Activated naive CD8-positive, alpha-beta T cell (primary cell): ENCODE data around the gene SNX27.
A peak's percentile ranks its signal among the peaks of the same experiment; 100 is the strongest.
"Not testable (repeated sequence)": the region's sequence is repeated elsewhere in the genome, so short reads cannot be mapped to it uniquely, and the experiment has no call there.

Experiments used
- H3K27ac Mint-ChIP-seq: one replicate; pipeline ENCODE4 v1.8.0; 2021; ENCODE audit warnings: mixed read lengths
- H3K27me3 Mint-ChIP-seq: one replicate; pipeline ENCODE4 v1.8.0; 2021; ENCODE audit warnings: mixed read lengths
- H3K36me3 Mint-ChIP-seq: one replicate; pipeline ENCODE4 v1.8.0; 2021; ENCODE audit warnings: mixed read lengths
- H3K4me1 Mint-ChIP-seq: one replicate; pipeline ENCODE4 v1.8.0; 2021; ENCODE audit warnings: low read depth, mixed read lengths
- H3K4me3 Mint-ChIP-seq: one replicate; pipeline ENCODE4 v1.8.0; 2021; ENCODE audit warnings: mild to moderate bottlenecking, mixed read lengths
- H3K9me3 Mint-ChIP-seq: one replicate; pipeline ENCODE4 v1.8.0; 2021; ENCODE audit warnings: low read depth, mixed read lengths

Gene SNX27

DNA sequence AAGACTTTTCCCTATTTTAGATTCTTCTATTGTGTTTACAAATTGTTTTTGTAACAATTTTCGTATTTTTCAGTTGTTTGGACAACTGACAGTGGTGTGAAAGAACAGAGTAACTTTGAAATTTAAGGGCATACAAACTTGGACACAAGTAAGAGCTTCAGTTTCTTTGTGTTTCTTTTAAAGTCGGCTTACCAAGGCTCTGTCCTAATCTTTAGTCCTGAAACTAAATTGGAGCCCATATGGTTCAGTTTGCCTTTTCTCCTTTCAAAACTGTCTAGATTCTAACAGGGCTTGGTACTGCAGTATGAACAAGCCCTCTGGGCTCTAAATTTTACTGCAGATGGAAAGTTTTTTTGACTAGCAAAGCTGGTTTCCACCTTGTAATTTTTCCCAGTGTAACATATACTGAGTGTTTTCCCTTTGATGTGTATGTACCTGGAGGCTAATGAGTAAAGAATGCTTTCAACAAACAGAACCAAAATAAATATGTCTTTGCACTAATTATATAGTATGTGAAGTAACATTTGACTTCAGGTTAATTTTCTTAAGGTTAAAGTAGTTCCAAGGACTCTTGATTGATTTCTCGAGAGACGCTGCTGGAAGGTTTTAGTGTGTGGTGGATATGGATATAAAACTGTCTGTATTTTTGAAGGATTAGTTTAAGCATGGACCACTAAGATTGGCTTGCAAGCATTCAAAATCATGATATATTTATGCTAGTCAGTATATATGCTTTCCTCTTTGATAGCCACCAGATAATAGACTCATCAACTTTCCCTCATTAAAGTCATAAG is 4.1 kb downstream of the SNX27 start:
- peak overlapping the region; percentile 3 for H3K4me3 Mint-ChIP-seq
- peaks cover 59% of the 10 kb centered on the region for H3K4me1 Mint-ChIP-seq
- no peaks in the 10 kb centered on the region for H3K9me3 Mint-ChIP-seq
- no peaks in the 10 kb centered on the region for H3K36me3 Mint-ChIP-seq
- H3K27me3 Mint-ChIP-seq, result no peaks in the 10 kb centered on the region
- H3K27ac Mint-ChIP-seq, result peak overlapping the region; percentile 51

DNA sequence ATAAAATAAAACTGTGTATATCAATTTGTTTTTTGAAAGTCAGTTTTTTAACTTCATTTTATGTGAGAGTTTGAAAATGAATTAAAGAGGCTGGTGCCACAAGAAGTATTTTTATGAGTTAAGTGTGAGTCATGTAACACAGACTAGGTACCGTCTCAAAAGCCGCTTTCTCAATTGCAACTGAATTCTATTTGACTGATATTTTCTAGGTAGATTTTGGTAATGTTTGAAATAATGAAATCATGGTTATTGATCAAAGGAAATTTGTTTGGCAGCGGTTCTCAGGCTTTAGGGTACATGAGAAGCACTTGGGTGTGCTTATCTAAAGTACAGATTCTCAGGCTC is 4.6 kb downstream of the SNX27 start:
- Mint-ChIP-seq H3K9me3 (no peaks in the 10 kb centered on the region), H3K4me1 (peaks cover 62% of the 10 kb centered on the region), H3K36me3 (no peaks in the 10 kb centered on the region), H3K27ac (peak overlapping the region; percentile 64), H3K27me3 (no peaks in the 10 kb centered on the region), H3K4me3 (no peak overlapping the region)

DNA sequence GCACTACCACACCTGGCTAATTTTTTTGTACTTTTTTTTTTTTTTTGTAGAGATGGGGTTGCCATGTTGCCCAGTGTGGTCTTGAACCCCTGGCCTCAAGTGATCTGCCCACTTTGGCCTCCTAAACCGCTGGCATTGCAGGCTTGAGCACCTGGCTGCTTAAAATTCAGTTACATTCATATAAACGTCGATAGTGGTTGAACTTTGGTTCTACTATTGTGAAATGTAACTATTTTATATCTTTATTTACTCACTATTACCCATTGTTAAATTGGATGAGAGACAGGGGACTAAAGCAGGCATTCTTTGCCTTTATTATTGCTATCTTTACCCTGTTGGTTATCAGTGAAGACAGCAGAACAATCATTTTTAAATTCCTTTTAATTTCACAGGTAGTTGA is 6.2 kb downstream of the SNX27 start:
- no peaks in the 10 kb centered on the region for H3K27me3 Mint-ChIP-seq
- no peaks in the 10 kb centered on the region for H3K36me3 Mint-ChIP-seq
- no peaks in the 10 kb centered on the region for H3K9me3 Mint-ChIP-seq
- H3K27ac Mint-ChIP-seq, result no peak overlapping the region
- no peak overlapping the region for H3K4me3 Mint-ChIP-seq
- peaks cover 60% of the 10 kb centered on the region for H3K4me1 Mint-ChIP-seq

DNA sequence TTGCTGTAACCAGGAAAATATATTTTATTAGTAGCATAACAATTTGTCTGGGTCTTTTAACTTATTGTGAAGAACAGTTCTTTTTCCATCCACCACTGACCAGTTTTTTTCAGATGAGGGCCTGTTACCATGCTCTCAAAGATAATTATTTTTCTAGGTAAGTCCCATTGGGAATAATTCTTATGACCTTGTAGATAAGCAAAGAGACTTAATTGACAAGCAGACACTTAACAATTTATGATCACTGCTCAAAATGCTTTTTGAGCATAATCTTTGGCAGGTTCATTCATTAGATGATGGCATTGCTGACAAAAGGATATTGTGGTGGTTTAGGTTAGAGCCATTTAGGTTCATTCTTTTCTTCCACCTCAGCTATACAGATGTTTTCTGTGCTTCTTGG is 6.6 kb downstream of the SNX27 start:
- H3K36me3 Mint-ChIP-seq, result no peaks in the 10 kb centered on the region
- no peaks in the 10 kb centered on the region for H3K9me3 Mint-ChIP-seq
- no peaks in the 10 kb centered on the region for H3K27me3 Mint-ChIP-seq
- H3K4me3 Mint-ChIP-seq, result no peak overlapping the region
- no peak overlapping the region for H3K27ac Mint-ChIP-seq
- H3K4me1 Mint-ChIP-seq, result peaks cover 55% of the 10 kb centered on the region

DNA sequence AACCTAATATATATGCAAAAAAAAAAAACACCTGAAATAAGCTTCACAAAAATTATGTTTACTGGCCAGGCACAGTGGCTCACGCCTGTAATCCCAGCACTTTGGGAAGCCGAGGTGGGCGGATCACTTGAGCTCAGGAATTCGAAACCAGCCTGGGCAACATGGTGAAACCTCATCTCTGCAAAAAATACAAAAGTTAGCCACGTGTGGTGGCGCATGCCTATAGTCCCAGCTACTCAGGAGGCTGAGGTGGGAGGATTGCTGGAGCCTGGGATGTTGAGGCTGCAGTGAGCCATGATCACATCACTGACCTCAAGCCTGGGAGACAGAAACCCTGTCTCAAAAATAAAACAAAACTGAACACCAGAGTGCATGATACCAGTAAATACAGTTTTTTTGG is 7.1 kb downstream of the SNX27 start:
- not testable (repeated sequence) for H3K27ac Mint-ChIP-seq, H3K27me3 Mint-ChIP-seq, H3K36me3 Mint-ChIP-seq, H3K4me3 Mint-ChIP-seq, H3K9me3 Mint-ChIP-seq
- peaks cover 50% of the 10 kb centered on the region for H3K4me1 Mint-ChIP-seq

DNA sequence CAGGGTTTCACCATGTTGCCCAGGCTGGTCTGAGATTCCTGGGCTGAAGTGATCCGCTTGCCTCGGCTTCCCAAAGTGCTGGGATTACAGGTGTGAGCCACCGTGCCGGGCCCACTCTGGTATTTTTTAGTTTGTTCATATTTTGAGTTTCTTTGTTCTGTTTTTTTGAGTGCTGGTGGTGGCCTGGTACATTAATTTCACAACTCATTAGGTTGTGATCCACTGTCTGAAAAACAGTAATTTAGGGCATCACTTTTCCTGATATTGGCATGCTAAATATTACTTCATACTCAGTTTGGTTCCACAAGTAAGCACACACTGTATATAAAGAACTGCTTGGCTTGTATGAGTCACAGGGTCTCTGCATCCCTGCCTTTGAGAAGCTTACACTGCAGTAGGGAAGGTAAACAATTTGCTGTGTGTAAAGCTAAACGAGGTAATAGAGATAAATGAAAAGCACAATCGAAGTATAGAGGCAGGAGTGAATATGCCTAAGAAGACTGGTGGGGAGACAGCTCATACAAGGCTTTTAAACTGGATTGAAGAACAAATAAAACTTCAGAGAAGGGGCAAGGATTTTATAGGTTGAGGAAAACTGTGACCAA is 7.7 kb downstream of the SNX27 start:
- H3K27me3 Mint-ChIP-seq, result no peaks in the 10 kb centered on the region
- no peaks in the 10 kb centered on the region for H3K36me3 Mint-ChIP-seq
- no peaks in the 10 kb centered on the region for H3K9me3 Mint-ChIP-seq
- peaks cover 47% of the 10 kb centered on the region for H3K4me1 Mint-ChIP-seq
- no peak overlapping the region for H3K4me3 Mint-ChIP-seq
- H3K27ac Mint-ChIP-seq, result peak overlapping the region; percentile 16

DNA sequence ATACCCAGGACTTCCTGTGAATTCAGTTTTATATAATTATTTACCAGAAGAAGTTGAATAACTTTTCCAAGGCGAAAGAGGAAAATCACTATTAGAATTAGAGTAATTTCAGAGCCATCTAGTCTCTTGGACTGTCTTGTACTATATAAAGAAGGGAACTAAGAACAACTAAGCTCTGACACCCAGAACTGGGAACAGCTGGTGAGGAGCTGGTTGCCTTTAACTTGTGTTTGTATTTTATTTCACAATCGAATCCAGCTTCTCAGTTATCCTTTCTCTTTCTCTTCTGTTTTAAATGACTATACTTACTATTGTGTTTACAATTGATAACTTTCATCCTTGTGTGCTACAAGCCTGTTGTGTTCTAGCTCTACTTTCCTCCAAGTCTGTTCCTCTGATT is 8.4 kb downstream of the SNX27 start:
- Mint-ChIP-seq H3K27ac (peak overlapping the region; percentile 58), H3K4me3 (no peak overlapping the region), H3K9me3 (no peaks in the 10 kb centered on the region)

DNA sequence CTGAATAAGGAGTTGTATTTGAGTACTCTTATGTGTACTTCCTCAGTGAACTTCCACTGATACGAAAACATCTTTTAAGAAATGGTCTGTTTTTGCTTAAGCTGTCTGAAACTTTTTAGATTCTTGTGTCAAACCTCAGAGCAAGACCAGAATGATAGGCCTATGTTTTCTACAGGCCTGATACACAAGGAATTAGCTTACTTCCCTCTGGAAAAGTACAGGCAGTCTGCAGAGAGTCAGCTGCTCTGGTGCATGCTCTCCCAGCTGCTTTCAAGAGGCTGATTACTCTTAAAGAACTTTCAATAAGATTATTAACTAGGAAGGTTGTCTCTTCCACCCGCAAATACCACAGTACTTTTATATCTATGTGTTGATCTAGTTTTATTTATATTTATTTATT is 9.5 kb downstream of the SNX27 start:
- H3K4me3 Mint-ChIP-seq, result no peak overlapping the region
- no peaks in the 10 kb centered on the region for H3K36me3 Mint-ChIP-seq
- H3K4me1 Mint-ChIP-seq, result peaks cover 33% of the 10 kb centered on the region
- peak overlapping the region; percentile 16 for H3K27ac Mint-ChIP-seq
- no peaks in the 10 kb centered on the region for H3K27me3 Mint-ChIP-seq
- H3K9me3 Mint-ChIP-seq, result no peaks in the 10 kb centered on the region

More for the DNA sequence above, 8.4 kb downstream of the SNX27 start:
- Mint-ChIP-seq H3K4me1 (peaks cover 44% of the 10 kb centered on the region), H3K27me3 (no peaks in the 10 kb centered on the region), H3K36me3 (no peaks in the 10 kb centered on the region)

DNA sequence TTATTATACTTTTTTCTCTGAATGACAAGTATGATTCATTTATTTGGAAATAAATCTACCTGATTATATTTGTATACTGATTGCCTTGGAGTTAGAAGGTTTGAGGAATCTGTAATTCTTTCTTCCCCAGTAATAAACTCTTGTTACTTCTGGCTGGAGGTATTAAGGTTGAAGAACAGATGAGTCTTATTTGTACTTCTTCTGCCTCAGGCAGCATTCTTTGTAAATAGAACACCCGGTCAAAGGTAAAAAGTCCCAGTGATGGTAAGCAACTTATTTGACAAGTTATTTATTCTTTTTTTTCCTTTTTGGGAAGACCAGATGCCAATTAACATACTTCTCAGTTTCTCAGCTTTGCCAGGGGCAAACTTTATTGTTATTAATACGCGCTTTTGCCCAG is 12.9 kb downstream of the SNX27 start:
- Mint-ChIP-seq H3K4me1 (peaks cover 21% of the 10 kb centered on the region), H3K36me3 (peaks cover 2% of the 10 kb centered on the region), H3K4me3 (no peak overlapping the region), H3K27ac (no peak overlapping the region), H3K9me3 (no peaks in the 10 kb centered on the region), H3K27me3 (no peaks in the 10 kb centered on the region)

DNA sequence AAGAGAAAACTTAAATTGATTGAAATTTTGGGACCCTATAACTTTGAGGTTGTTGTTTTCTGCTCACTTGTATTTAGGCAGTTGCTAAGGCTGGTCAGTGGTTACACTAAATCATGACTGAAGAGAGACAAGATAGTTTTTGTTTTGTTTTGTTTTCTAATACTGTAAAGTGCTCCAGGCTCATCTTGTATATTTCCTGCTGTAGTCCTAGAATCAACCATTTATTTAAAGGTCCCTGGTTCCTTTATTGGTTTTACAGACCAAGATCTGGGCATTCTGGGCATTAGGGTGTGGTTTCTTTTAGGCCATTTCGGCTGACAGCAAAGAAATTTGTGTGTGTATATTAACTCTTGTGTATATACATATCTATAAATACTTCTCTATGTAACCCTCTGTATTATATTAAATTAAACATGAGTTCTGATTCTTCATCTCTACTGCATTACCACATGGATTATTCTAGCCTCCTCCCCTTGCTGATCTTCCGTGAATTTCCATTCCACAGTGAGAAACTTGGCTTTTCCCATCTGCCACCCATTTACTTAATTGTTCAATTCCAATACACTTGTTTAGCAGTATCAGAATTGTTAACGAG is 15.0 kb downstream of the SNX27 start:
- H3K4me3 Mint-ChIP-seq, result no peak overlapping the region
- peaks cover 2% of the 10 kb centered on the region for H3K36me3 Mint-ChIP-seq
- no peak overlapping the region for H3K27ac Mint-ChIP-seq
- H3K9me3 Mint-ChIP-seq, result no peaks in the 10 kb centered on the region
- H3K4me1 Mint-ChIP-seq, result peaks cover 8% of the 10 kb centered on the region
- no peaks in the 10 kb centered on the region for H3K27me3 Mint-ChIP-seq

DNA sequence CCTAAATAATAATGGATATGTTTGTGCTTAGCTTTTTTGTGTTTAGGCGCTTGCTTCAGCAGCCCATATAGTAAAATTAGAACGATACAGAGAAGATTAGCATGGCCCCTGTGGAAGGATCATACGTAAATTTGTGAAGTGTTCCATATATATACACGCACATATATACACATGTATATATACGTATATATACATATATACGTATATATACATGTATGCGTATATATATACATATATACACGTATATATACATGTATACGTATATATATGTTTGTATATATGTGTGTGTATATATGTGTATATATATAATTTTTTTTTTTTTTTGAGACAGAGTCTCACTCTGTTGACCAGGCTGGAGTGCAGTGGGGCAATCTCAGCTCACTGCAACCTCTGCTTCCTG is 17.4 kb downstream of the SNX27 start:
- H3K27ac Mint-ChIP-seq, result no peak overlapping the region
- no peaks in the 10 kb centered on the region for H3K27me3 Mint-ChIP-seq
- peaks cover 7% of the 10 kb centered on the region for H3K4me1 Mint-ChIP-seq
- no peaks in the 10 kb centered on the region for H3K9me3 Mint-ChIP-seq
- no peak overlapping the region for H3K4me3 Mint-ChIP-seq
- peaks cover 2% of the 10 kb centered on the region for H3K36me3 Mint-ChIP-seq

DNA sequence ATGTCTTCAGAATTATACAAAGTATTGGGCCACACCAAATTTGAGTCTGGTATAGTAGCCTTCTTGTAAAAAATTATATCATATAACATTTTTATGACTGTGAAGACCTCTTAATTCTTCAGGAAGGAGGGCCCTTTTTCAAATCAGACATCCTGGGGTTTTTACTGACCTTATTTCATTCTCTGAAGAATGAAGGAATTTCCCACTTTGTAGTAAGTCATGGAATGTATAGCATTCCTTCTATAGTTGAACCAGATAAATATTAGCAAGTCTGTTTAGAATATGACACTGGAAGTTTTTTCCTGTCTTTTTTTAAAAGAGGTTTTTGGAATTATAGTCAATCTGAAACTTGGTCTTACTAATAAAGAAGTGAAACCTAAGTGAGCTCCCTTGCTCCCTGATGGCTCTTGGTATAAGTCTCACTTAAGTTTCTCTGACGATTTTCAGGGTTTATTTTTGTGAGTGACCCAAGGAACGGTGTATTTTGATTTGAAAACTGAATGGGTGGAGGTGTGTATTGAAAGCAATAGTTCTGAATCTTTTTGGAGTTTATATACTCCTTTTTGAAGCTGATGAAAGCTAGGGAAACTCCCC is 23.7 kb downstream of the SNX27 start:
- H3K4me1 Mint-ChIP-seq, result peaks cover 12% of the 10 kb centered on the region
- H3K4me3 Mint-ChIP-seq, result no peak overlapping the region
- H3K9me3 Mint-ChIP-seq, result no peaks in the 10 kb centered on the region
- H3K27me3 Mint-ChIP-seq, result no peaks in the 10 kb centered on the region
- H3K36me3 Mint-ChIP-seq, result peaks cover 6% of the 10 kb centered on the region
- no peak overlapping the region for H3K27ac Mint-ChIP-seq

DNA sequence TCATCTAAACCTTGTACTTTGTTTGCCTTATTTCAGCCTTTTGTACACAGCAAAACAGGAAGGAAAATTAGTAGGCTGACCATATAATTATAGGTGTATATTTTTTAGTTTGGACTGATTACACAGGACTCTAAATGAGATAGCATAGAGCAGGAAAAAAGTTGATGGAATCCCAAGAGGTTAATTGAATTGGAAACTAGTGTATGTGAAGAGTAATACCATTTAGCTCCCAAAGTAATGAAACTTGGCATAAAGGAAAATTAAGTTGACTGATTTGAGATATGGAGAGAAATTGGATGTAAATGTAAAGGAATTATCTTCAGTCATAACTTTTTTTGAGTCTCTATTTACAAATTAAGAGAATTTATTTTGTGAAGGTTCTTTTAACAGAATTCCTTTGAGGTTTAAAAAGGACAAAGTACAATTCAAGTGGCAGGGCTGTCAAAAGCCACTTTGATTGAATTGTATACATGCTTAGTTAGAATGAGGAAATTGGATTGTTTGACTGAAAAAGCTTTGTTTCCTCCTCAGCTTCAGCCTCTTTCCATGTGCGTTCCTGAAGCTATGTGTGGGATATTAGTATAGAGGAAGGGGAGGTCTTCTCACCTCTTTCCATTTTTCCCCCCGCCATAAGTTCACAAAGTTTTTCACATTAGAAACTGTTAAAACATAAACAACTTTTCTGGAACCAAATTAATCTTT is 26.4 kb downstream of the SNX27 start:
- H3K27ac Mint-ChIP-seq, result no peak overlapping the region
- H3K9me3 Mint-ChIP-seq, result no peaks in the 10 kb centered on the region
- peaks cover 16% of the 10 kb centered on the region for H3K4me1 Mint-ChIP-seq
- H3K36me3 Mint-ChIP-seq, result peaks cover 12% of the 10 kb centered on the region
- no peak overlapping the region for H3K4me3 Mint-ChIP-seq
- no peaks in the 10 kb centered on the region for H3K27me3 Mint-ChIP-seq

DNA sequence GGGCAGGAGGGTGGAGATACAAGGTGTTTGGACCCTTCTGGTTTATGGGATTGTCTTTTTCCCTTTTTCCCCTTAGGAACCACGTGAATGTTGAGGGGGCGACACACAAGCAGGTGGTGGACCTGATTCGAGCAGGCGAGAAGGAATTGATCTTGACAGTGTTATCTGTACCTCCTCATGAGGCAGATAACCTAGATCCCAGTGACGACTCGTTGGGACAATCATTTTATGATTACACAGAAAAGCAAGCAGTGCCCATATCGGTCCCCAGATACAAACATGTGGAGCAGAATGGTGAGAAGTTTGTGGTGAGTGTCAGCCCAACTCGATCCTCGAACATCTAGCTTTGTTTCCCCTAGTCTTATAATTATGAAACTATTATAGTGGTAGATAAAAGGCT is 27.0 kb downstream of the SNX27 start:
- peaks cover 14% of the 10 kb centered on the region for H3K4me1 Mint-ChIP-seq
- H3K27me3 Mint-ChIP-seq, result no peaks in the 10 kb centered on the region
- peaks cover 12% of the 10 kb centered on the region for H3K36me3 Mint-ChIP-seq
- H3K9me3 Mint-ChIP-seq, result no peaks in the 10 kb centered on the region
- H3K27ac Mint-ChIP-seq, result no peak overlapping the region
- H3K4me3 Mint-ChIP-seq, result no peak overlapping the region

DNA sequence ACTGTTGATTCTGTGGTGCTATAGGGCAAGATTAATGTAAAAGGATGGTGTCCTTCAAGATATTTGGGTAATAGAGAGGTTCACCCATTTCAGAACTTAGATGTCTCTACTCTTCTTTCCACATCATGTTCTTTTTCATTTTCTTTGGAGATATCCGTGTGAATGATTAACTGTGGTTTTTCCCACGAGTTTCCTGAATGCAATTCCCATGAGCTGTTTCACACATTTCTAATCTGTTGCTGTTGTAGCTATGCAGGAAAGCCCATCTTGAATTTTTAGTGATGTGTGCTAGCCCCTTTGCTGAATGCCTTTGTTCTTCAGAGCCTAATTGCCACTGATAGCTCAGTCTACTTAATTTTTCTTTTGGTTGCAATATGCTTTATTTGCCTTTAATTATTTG is 27.6 kb downstream of the SNX27 start:
- Mint-ChIP-seq H3K4me3 (no peak overlapping the region), H3K9me3 (no peaks in the 10 kb centered on the region), H3K4me1 (peaks cover 14% of the 10 kb centered on the region), H3K27me3 (no peaks in the 10 kb centered on the region), H3K27ac (no peak overlapping the region), H3K36me3 (peaks cover 16% of the 10 kb centered on the region)
